SK-N-MC (cell line): ENCODE data around the gene ZNF705A.
"Not testable (repeated sequence)": the region's sequence is repeated elsewhere in the genome, so short reads cannot be mapped to it uniquely, and the experiment has no call there.

Source experiments
- FOXP2 ChIP-seq: optimal IDR thresholded peaks from 2 replicates; pipeline ENCODE3; 2011; ENCODE audit warnings: mild to moderate bottlenecking, moderate library complexity; ENCODE audit not compliant: insufficient read depth; ENCODE audit errors: extremely low read length, control extremely low read depth
- POLR2AphosphoS5 ChIP-seq: IDR thresholded peaks from 2 replicates; pipeline ENCODE4 v1.6.1; 2012; ENCODE audit warnings: mild to moderate bottlenecking, low read depth, low read length, borderline replicate concordance

GRCh38 chr12:8229486-8229885, 72.7 kb downstream of the ZNF705A start:
- not testable (repeated sequence) for TF ChIP-seq POLR2AphosphoS5, FOXP2
